ENCODE measurements around the gene ATP11B. TPM values are rescaled to one million over a fixed set of nuclear protein-coding genes. Genes with fewer than 3 reads are reported as not detected.

ATP11B gene
- total and polyA plus RNA-seq, 10 of the 15 experiments (the other 5 are each of a cell fraction or from before 2014, with no cell fraction given) = 10.3 to 66.9 (median 36.7) TPM

- ChIA-PET CTCF (no interaction called here), POLR2A (interaction anchor here (0.7 kb wide), 1 partner anchor 14 kb away, joined by 3 read pairs; no protein-coding TSS in a partner anchor), RAD21 (ENCODE audit: unreplicated experiment) (interaction anchor here (0.9 to 1.0 kb wide), 2 partner anchors 39 to 41 kb away, joined by 3 read pairs; no protein-coding TSS in a partner anchor), SMC1A (ENCODE audit: uncharacterized antibody, unreplicated experiment) (interaction anchor here (2.2 kb wide), 1 partner anchor 18 kb away, joined by 4 read pairs; no protein-coding TSS in a partner anchor)
- no peaks in the 10 kb centered on the region for H4K20me1 ChIP-seq (ENCODE audit: control insufficient read depth, insufficient read depth)
- H3K79me2 ChIP-seq (ENCODE audit: control insufficient read depth, insufficient read depth, low read length) = no peaks in the 10 kb centered on the region
- no peak overlapping the region for H3K9ac ChIP-seq (ENCODE audit: control insufficient read depth, insufficient read depth, low read length)
- FAIRE-seq (no peak), ATAC-seq (no peak), DNase-seq (ENCODE audit: low read depth, low spot score) (no peak)
- H3K4me3 ChIP-seq = no peak overlapping the region
- H3K4me2 ChIP-seq (ENCODE audit: control insufficient read depth, insufficient read depth) = no peak overlapping the region
- BruUV-seq (replicated peaks) = no TSS peak
- TF ChIP-seq IRF4 (IDR thresholded peaks at IDR 0.05; ENCODE audit: low read depth, low read length) (no peak), RUNX3 (IDR thresholded peaks at IDR 0.05; ENCODE audit: low read length) (no peak)
- no peak overlapping the region for H2AFZ ChIP-seq (ENCODE audit: control insufficient read depth, low read depth, low read length)
- no peaks in the 10 kb centered on the region for H3K4me1 ChIP-seq (ENCODE audit: control insufficient read depth, insufficient read depth, low read length)
- intact Hi-C loops (cut with micrococcal nuclease; ENCODE audit: unreplicated experiment) (no loop called here), in situ Hi-C loops (cut with MboI) (no loop called here)
- H3K27me3 ChIP-seq (replicated peaks in 1 of 2; ENCODE audit: control insufficient read depth in 2 of 2, insufficient read depth in 2 of 2, low read length in 1 of 2) = peaks cover 0 to 2% of the 10 kb centered on the region in 2 experiments; a peak in 1 of 4 replicates
- no peaks in the 10 kb centered on the region for H3K36me3 ChIP-seq (ENCODE audit: control insufficient read depth in 2 of 2, insufficient read depth in 2 of 2, low read length in 1 of 2)
- H3K27ac ChIP-seq (ENCODE audit: control insufficient read depth, insufficient read depth) = no peak overlapping the region
- H3K9me3 ChIP-seq (replicated peaks; ENCODE audit: control insufficient read depth, insufficient read depth, low read length) = no peaks in the 10 kb centered on the region; the same call in 2 of the 3 replicates
Observed at GRCh38 chr3:182755308-182755707, 38.0 kb upstream of the ATP11B start.

- ATAC-seq (no peak), FAIRE-seq (no peak), DNase-seq (ENCODE audit: low read depth, low spot score) (no peak)
- in situ Hi-C loops (cut with MboI) = no loop called here
- Histone ChIP-seq H3K9ac (ENCODE audit: control insufficient read depth, insufficient read depth, low read length) (no peak overlapping the region), H2AFZ (ENCODE audit: control insufficient read depth, low read depth, low read length) (no peak overlapping the region), H3K4me2 (ENCODE audit: control insufficient read depth, insufficient read depth) (no peak overlapping the region), H3K9me3 (replicated peaks; ENCODE audit: control insufficient read depth, insufficient read depth, low read length) (no peaks in the 10 kb centered on the region; the same call in 2 of the 3 replicates), H3K27me3 (replicated peaks in 1 of 2; ENCODE audit: control insufficient read depth in 2 of 2, insufficient read depth in 2 of 2, low read length in 1 of 2) (peaks cover 0 to 2% of the 10 kb centered on the region in 2 experiments; a peak in 1 of 4 replicates), H3K4me1 (ENCODE audit: control insufficient read depth, insufficient read depth, low read length) (no peaks in the 10 kb centered on the region), H3K27ac (ENCODE audit: control insufficient read depth, insufficient read depth) (no peak overlapping the region), H3K79me2 (ENCODE audit: control insufficient read depth, insufficient read depth, low read length) (no peaks in the 10 kb centered on the region), H3K36me3 (ENCODE audit: control insufficient read depth in 2 of 2, insufficient read depth in 2 of 2, low read length in 1 of 2) (no peaks in the 10 kb centered on the region), H3K4me3 (no peak overlapping the region), H4K20me1 (ENCODE audit: control insufficient read depth, insufficient read depth) (no peaks in the 10 kb centered on the region)
- TF ChIP-seq NFYA (IDR thresholded peaks at IDR 0.05; ENCODE audit: borderline replicate concordance, low read depth, low read length) = no peak
- TF ChIP-seq SIX5 (IDR thresholded peaks at IDR 0.05; ENCODE audit: low read depth, low read length, severe bottlenecking) = no peak
- no peak for TF ChIP-seq SMAD5 (IDR thresholded peaks at IDR 0.05; ENCODE audit: low read depth)
- TF ChIP-seq REST (IDR thresholded peaks at IDR 0.05; ENCODE audit: low read depth, low read length) = no peak
- no peak for TF ChIP-seq NR2F1 (conservative IDR thresholded peaks at IDR 0.05)
- TF ChIP-seq, protein P1, sequence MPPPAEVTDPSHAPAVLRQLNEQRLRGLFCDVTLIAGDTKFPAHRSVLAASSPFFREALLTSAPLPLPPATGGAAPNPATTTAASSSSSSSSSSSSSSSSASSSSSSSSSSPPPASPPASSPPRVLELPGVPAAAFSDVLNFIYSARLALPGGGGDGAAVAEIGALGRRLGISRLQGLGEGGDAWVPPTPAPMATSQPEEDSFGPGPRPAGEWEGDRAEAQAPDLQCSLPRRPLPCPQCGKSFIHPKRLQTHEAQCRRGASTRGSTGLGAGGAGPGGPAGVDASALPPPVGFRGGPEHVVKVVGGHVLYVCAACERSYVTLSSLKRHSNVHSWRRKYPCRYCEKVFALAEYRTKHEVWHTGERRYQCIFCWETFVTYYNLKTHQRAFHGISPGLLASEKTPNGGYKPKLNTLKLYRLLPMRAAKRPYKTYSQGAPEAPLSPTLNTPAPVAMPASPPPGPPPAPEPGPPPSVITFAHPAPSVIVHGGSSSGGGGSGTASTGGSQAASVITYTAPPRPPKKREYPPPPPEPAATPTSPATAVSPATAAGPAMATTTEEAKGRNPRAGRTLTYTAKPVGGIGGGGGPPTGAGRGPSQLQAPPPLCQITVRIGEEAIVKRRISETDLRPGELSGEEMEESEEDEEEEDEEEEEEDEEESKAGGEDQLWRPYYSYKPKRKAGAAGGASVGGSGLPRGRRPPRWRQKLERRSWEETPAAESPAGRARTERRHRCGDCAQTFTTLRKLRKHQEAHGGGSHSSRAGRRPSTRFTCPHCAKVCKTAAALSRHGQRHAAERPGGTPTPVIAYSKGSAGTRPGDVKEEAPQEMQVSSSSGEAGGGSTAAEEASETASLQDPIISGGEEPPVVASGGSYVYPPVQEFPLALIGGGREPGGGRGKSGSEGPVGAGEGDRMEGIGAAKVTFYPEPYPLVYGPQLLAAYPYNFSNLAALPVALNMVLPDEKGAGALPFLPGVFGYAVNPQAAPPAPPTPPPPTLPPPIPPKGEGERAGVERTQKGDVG (CRISPR knock-in tag; IDR thresholded peaks at IDR 0.05) = no peak
- TF ChIP-seq RAD51 (IDR thresholded peaks at IDR 0.05) = no peak
- intact Hi-C loops (cut with micrococcal nuclease; ENCODE audit: unreplicated experiment) = no loop called here
- 40% methylated on average over 3 of the region's 3 CpGs for WGBS (ENCODE audit: insufficient coverage, insufficient replicate concordance, low lambda C conversion rate, missing lambda C conversion rate)
- BruUV-seq (replicated peaks) = no TSS peak
- ChIA-PET SMC1A (ENCODE audit: uncharacterized antibody, unreplicated experiment) (interaction anchor here (2.2 kb wide), 1 partner anchor 17 kb away, joined by 4 read pairs; no protein-coding TSS in a partner anchor), CTCF (no interaction called here), RAD21 (ENCODE audit: unreplicated experiment) (interaction anchor here (1.0 kb wide), 1 partner anchor 42 kb away, joined by 3 read pairs; no protein-coding TSS in a partner anchor), POLR2A (interaction anchor here (0.7 kb wide), 1 partner anchor 15 kb away, joined by 3 read pairs; no protein-coding TSS in a partner anchor)
Observed at GRCh38 chr3:182755712-182756111, 37.6 kb upstream of the ATP11B start.
